ENCODE data around the gene PRSS22.

GRCh38 chr16:2842340-2843000 is 15.5 kb downstream of the PRSS22 start:
- TF ChIP-seq CTCF (IDR thresholded peaks at IDR 0.05; ENCODE audit: borderline replicate concordance, extremely low read depth, low read length, poor library complexity, severe bottlenecking) (peak; percentile 68), EZH2 (IDR thresholded peaks at IDR 0.05; ENCODE audit: borderline replicate concordance, low read depth, low read length, severe bottlenecking) (no peak)

All from DND-41 (cell line).